ENCODE measurements around the gene SLC35G1. TPM values are rescaled to one million over a fixed set of nuclear protein-coding genes. Genes with fewer than 3 reads are reported as not detected.

SLC35G1 gene
- total and polyA plus RNA-seq, 2 of the 8 experiments (the other 6 are each of a cell fraction or from before 2014, with no cell fraction given), result 6.2 to 6.4 TPM

- no peak overlapping the region for H4K91ac ChIP-seq (replicated peaks; ENCODE audit: insufficient read length, low read length)
- no peak overlapping the region for H2BK15ac ChIP-seq (ENCODE audit: low read length)
- no peak overlapping the region for H2BK20ac ChIP-seq (ENCODE audit: low read length)
- H2AFZ ChIP-seq (ENCODE audit: low read length), result no peak overlapping the region
- no peak overlapping the region for H4K5ac ChIP-seq (ENCODE audit: insufficient read length, low read depth, low read length)
- no peak overlapping the region for H3K9ac ChIP-seq (replicated peaks in 1 of 4; ENCODE audit: extremely low read depth in 1 of 4, low read depth in 3 of 4, low read length in 3 of 4)
- H2BK12ac ChIP-seq (ENCODE audit: low read depth, low read length), result no peak overlapping the region
- ChIA-PET CTCF (ENCODE audit: partially characterized antibody) (interaction anchor here (0.7 to 4.7 kb wide), 30 partner anchors 8 to 690 kb away, joined by 3 to 34 read pairs (median 4); no protein-coding TSS in a partner anchor), POLR2A (ENCODE audit: partially characterized antibody) (no interaction called here)
- H3K27ac ChIP-seq (ENCODE audit: low read depth, low read length), result no peak overlapping the region
- no peak overlapping the region for H2BK120ac ChIP-seq (replicated peaks; ENCODE audit: low read depth, low read length)
- no peak overlapping the region for H2AK5ac ChIP-seq (ENCODE audit: low read depth, low read length)
- H3K23ac ChIP-seq (ENCODE audit: insufficient read length), result no peak overlapping the region
- H3K23me2 ChIP-seq (ENCODE audit: low read depth, low read length), result no peaks in the 10 kb centered on the region
- DNase-seq (ENCODE audit: low read depth in 1 of 2, low spot score in 2 of 2) (no peak), FAIRE-seq (no peak)
- 51% methylated on average over 3 of the region's 3 CpGs; no CpG with 5 or more reads in 1 of the 2 experiments for WGBS, 2 experiments (ENCODE audit: extremely low coverage in 1 of 2, insufficient coverage in 1 of 2, insufficient read length in 1 of 2, insufficient replicate concordance in 2 of 2, low coverage in 1 of 2, low lambda C conversion rate in 2 of 2, missing lambda C conversion rate in 1 of 2)
- peaks cover 3 to 10% of the 10 kb centered on the region in 2 experiments; a peak in 1 of 4 replicates for H3K9me3 ChIP-seq (ENCODE audit: insufficient read depth in 2 of 2, low read depth in 1 of 2, low read length in 1 of 2)
- H4K8ac ChIP-seq (ENCODE audit: extremely low read depth, insufficient read depth, low read length), result no peak overlapping the region
- TF ChIP-seq SIN3A (conservative IDR thresholded peaks at IDR 0.05 in 1 of 2, IDR thresholded peaks at IDR 0.05 in 1 of 2; ENCODE audit: low read depth in 1 of 2, low read length in 2 of 2), result no peak
- no peak for TF ChIP-seq CHD1 (IDR thresholded peaks at IDR 0.05; ENCODE audit: low read depth, low read length)
- TF ChIP-seq TEAD4 (IDR thresholded peaks at IDR 0.05; ENCODE audit: low read depth, low read length), result no peak
- TF ChIP-seq SUZ12 (IDR thresholded peaks at IDR 0.05; ENCODE audit: low read length), result no peak
- no peak for TF ChIP-seq TAF7 (optimal IDR thresholded peaks at IDR 0.05; ENCODE audit: borderline replicate concordance, low read depth, low read length)
- no peak for TF ChIP-seq KDM1A (IDR thresholded peaks at IDR 0.05; ENCODE audit: borderline replicate concordance, low read length)
- TF ChIP-seq RAD21 (IDR thresholded peaks at IDR 0.05 in 1 of 2, conservative IDR thresholded peaks at IDR 0.05 in 1 of 2; ENCODE audit: low read depth in 2 of 2, low read length in 2 of 2), result peak; percentile 56 to 71
- TF ChIP-seq CTCF (IDR thresholded peaks at IDR 0.05; ENCODE audit: control extremely low read depth in 1 of 3, insufficient read depth in 1 of 3, low read depth in 1 of 3, low read length in 3 of 3), result peak in 2 of 3 experiments; percentile 25 to 39; a peak in 2 of 4 replicates
- no peak for TF ChIP-seq KDM4A (IDR thresholded peaks at IDR 0.05; ENCODE audit: low read depth, low read length, severe bottlenecking)
- no peak overlapping the region for H2BK5ac ChIP-seq (ENCODE audit: low read depth, low read length)
- H3K27me3 ChIP-seq (replicated peaks in 1 of 4; ENCODE audit: control insufficient read depth in 3 of 4, extremely low read depth in 1 of 4, insufficient read depth in 3 of 4, low read length in 3 of 4), result no peaks in the 10 kb centered on the region; a peak in 2 of 7 replicates
- no peaks in the 10 kb centered on the region for H4K20me1 ChIP-seq (replicated peaks in 1 of 2; ENCODE audit: control insufficient read depth in 1 of 2, insufficient read depth in 2 of 2, low read length in 2 of 2)
- no peaks in the 10 kb centered on the region for H3K36me3 ChIP-seq (ENCODE audit: control insufficient read depth in 2 of 4, insufficient read depth in 4 of 4, low read length in 3 of 4)
- H3K4me2 ChIP-seq (ENCODE audit: insufficient read depth in 1 of 2, low read depth in 2 of 2, low read length in 2 of 2), result no peak overlapping the region
- H3K4ac ChIP-seq (replicated peaks; ENCODE audit: insufficient read length, low read depth, low read length), result no peak overlapping the region
- no peak overlapping the region for H3K14ac ChIP-seq (ENCODE audit: insufficient read length)
- H3K79me2 ChIP-seq (ENCODE audit: control insufficient read depth in 1 of 2, insufficient read depth in 2 of 2, low read length in 2 of 2), result no peaks in the 10 kb centered on the region
- H3K79me1 ChIP-seq (ENCODE audit: low read depth, low read length), result no peaks in the 10 kb centered on the region
- no peak overlapping the region for H3K56ac ChIP-seq (replicated peaks; ENCODE audit: insufficient read length, low read depth, low read length)
- H3K4me1 ChIP-seq (replicated peaks in 1 of 4; ENCODE audit: control insufficient read depth in 3 of 4, insufficient read depth in 4 of 4, low read length in 3 of 4), result no peaks in the 10 kb centered on the region
- no peak overlapping the region for H3K4me3 ChIP-seq (ENCODE audit: extremely low read depth in 1 of 4, insufficient read depth in 2 of 4, low read depth in 3 of 4, low read length in 4 of 4)
- H3K18ac ChIP-seq (ENCODE audit: extremely low read depth, low read length), result no peak overlapping the region
Measured at GRCh38 chr10:93859049-93859655, 34.6 kb upstream of the SLC35G1 start.

Data from H1 (cell line).